HG03457 (cell line): ENCODE data around the gene CCM2.

Experiments used
- ATAC-seq: cut with Tn5 transposase; IDR thresholded peaks from one replicate; pipeline ENCODE4 v1.9.1; 2021; ENCODE audit warnings: moderate number of reproducible peaks; ENCODE audit not compliant: unreplicated experiment

Gene CCM2

GRCh38 chr7:45061806-45062425 is 61.9 kb downstream of the CCM2 start:
- no peak for ATAC-seq

- no peak for ATAC-seq
Observed at GRCh38 chr7:45064047-45064725, 64.2 kb downstream of the CCM2 start.

GRCh38 chr7:45065031-45065995 is 65.3 kb downstream of the CCM2 start:
- ATAC-seq = no peak

- no peak for ATAC-seq
Observed at GRCh38 chr7:45066409-45066808, 66.4 kb downstream of the CCM2 start.

- ATAC-seq = no peak
Observed at GRCh38 chr7:45067582-45067981, 67.6 kb downstream of the CCM2 start.

- ATAC-seq = no peak
Observed at GRCh38 chr7:45068236-45069023, 68.4 kb downstream of the CCM2 start.

GRCh38 chr7:45069444-45070253 is 69.6 kb downstream of the CCM2 start:
- no peak for ATAC-seq

- no peak for ATAC-seq
Observed at GRCh38 chr7:45070254-45070642, 70.2 kb downstream of the CCM2 start.

- no peak for ATAC-seq
Observed at GRCh38 chr7:45071528-45071927, 71.5 kb downstream of the CCM2 start.

GRCh38 chr7:45072131-45073030 is 72.4 kb downstream of the CCM2 start:
- ATAC-seq = no peak

GRCh38 chr7:45073031-45073785 is 73.2 kb downstream of the CCM2 start:
- no peak for ATAC-seq

GRCh38 chr7:45073786-45074527 is 74.0 kb downstream of the CCM2 start:
- ATAC-seq = no peak

- no peak for ATAC-seq
Observed at GRCh38 chr7:45074528-45075354, 74.7 kb downstream of the CCM2 start.

- no peak for ATAC-seq
Observed at GRCh38 chr7:45075355-45075644, 75.3 kb downstream of the CCM2 start.

GRCh38 chr7:45075871-45076796 is 76.1 kb downstream of the CCM2 start:
- no peak for ATAC-seq

- no peak for ATAC-seq
Observed at GRCh38 chr7:45076946-45077345, 76.9 kb downstream of the CCM2 start.
